Parathyroid adenoma (tissue), 2 donors: ENCODE results near the gene LZTFL1.

Source experiments
- H2AFZ ChIP-seq: fragments of 300-600 bp; sonication (generic); one replicate; pipeline ENCODE4 v1.7.0; 2017; ENCODE audit warnings: antibody characterized with exemption, mild to moderate bottlenecking
- H3K27ac ChIP-seq: fragments of 300-600 bp; sonication (generic); one replicate; pipeline ENCODE4 v1.7.0; 2017
- H3K27me3 ChIP-seq: fragments of 300-600 bp; sonication (generic); one replicate; pipeline ENCODE4 v1.7.0; 2017; ENCODE audit warnings: low read length; ENCODE audit not compliant: control insufficient read depth, insufficient read depth
- H3K36me3 ChIP-seq: fragments of 300-600 bp; sonication (generic); one replicate; pipeline ENCODE4 v1.7.0; 2017; ENCODE audit warnings: low read length; ENCODE audit not compliant: control insufficient read depth, insufficient read depth
- H3K4me1 ChIP-seq: fragments of 300-600 bp; sonication (generic); one replicate; pipeline ENCODE4 v1.7.0; 2017; ENCODE audit warnings: control low read depth
- H3K4me2 ChIP-seq: fragments of 300-600 bp; sonication (generic); one replicate; pipeline ENCODE4 v1.7.0; 2017; ENCODE audit warnings: low read length
- H3K4me3 ChIP-seq: fragments of 300-600 bp; sonication (generic); one replicate; pipeline ENCODE4 v1.7.0; 2017; ENCODE audit warnings: low read depth, low read length
- H3K79me2 ChIP-seq: fragments of 300-600 bp; sonication (generic); one replicate; pipeline ENCODE4 v1.7.0; 2017; ENCODE audit warnings: control low read depth
- H3K9ac ChIP-seq: fragments of 300-600 bp; sonication (generic); one replicate; pipeline ENCODE4 v1.7.0; 2017; ENCODE audit warnings: mild to moderate bottlenecking
- H3K9me3 ChIP-seq: fragments of 300-600 bp; sonication (generic); one replicate; pipeline ENCODE4 v1.7.0; 2017; ENCODE audit warnings: low read length; ENCODE audit not compliant: control insufficient read depth
- CTCF ChIP-seq: fragments of 300-600 bp; sonication (generic); IDR thresholded peaks from one replicate; pipeline ENCODE4 v1.7.0; 2017; ENCODE audit warnings: antibody characterized with exemption, mild to moderate bottlenecking
- donor health status: primary hyperparathyroidism.

LZTFL1 gene

GRCh38 chr3:45841757-45842491 lies at the start of gene LZTFL1:
Gene LZTFL1 (minus strand): TSS chr3:45842119. CDS start chr3:45841991, 128 bp downstream.
- Histone ChIP-seq H3K36me3 (no peaks in the 10 kb centered on the region), H3K9ac (no peak within 1 kb of the TSS), H3K9me3 (no peaks in the 10 kb centered on the region), H3K79me2 (peaks cover 12% of the 10 kb centered on the region), H3K4me2 (peak within 1 kb of the TSS; percentile 75), H2AFZ (peak within 1 kb of the TSS; percentile 98), H3K4me3 (peak within 1 kb of the TSS; percentile 97), H3K27ac (peak within 1 kb of the TSS; percentile 39), H3K4me1 (peaks cover 7% of the 10 kb centered on the region), H3K27me3 (no peaks in the 10 kb centered on the region)
- TF ChIP-seq CTCF = no peak

GRCh38 chr3:45890405-45890804 lies 48.5 kb upstream of the LZTFL1 start:
- H3K36me3 ChIP-seq = no peaks in the 10 kb centered on the region
- no peak overlapping the region for H3K4me3 ChIP-seq
- TF ChIP-seq CTCF = no peak
- no peaks in the 10 kb centered on the region for H3K9me3 ChIP-seq
- no peaks in the 10 kb centered on the region for H3K27me3 ChIP-seq
- H3K4me2 ChIP-seq = peak overlapping the region; percentile 46
- no peak overlapping the region for H3K9ac ChIP-seq
- peak overlapping the region; percentile 63 for H2AFZ ChIP-seq
- peaks cover 4% of the 10 kb centered on the region for H3K4me1 ChIP-seq
- no peak overlapping the region for H3K27ac ChIP-seq
- H3K79me2 ChIP-seq = no peaks in the 10 kb centered on the region

- Histone ChIP-seq H3K4me2 (no peak overlapping the region), H3K36me3 (no peaks in the 10 kb centered on the region), H3K27me3 (no peaks in the 10 kb centered on the region), H3K27ac (no peak overlapping the region), H2AFZ (no peak overlapping the region), H3K79me2 (no peaks in the 10 kb centered on the region), H3K9me3 (no peaks in the 10 kb centered on the region), H3K4me3 (no peak overlapping the region), H3K9ac (no peak overlapping the region), H3K4me1 (peaks cover 4% of the 10 kb centered on the region)
- no peak for TF ChIP-seq CTCF
These were observed 47.4 kb upstream of the LZTFL1 start for GRCh38 chr3:45889337-45889736.

GRCh38 chr3:45887759-45888511 lies 46.0 kb upstream of the LZTFL1 start:
- Histone ChIP-seq H3K4me1 (peaks cover 4% of the 10 kb centered on the region), H3K4me3 (no peak overlapping the region), H3K79me2 (no peaks in the 10 kb centered on the region), H3K27me3 (no peaks in the 10 kb centered on the region), H3K36me3 (no peaks in the 10 kb centered on the region), H2AFZ (no peak overlapping the region), H3K27ac (no peak overlapping the region), H3K9me3 (no peaks in the 10 kb centered on the region), H3K9ac (no peak overlapping the region), H3K4me2 (no peak overlapping the region)
- no peak for TF ChIP-seq CTCF
